Psoas muscle (tissue), 8 donors: ENCODE data around the gene ARL15. TPM values are rescaled to one million over a fixed set of nuclear protein-coding genes. Genes with fewer than 3 reads are reported as not detected.

Source experiments
- ATAC-seq, 4 donors: fragments of 200-7000 bp; cut with Tn5 transposase; one replicate each; pipeline ENCODE4 v1.9.1; 2020; ENCODE audit warnings: moderate library complexity in 3 of 4, mild to moderate bottlenecking in 2 of 4
- DNase-seq, 2 donors: peaks; one replicate each; pipeline ENCODE4 v3.0.0-alpha.2; 2020
- H3K27ac ChIP-seq: fragments of 200-600 bp; one replicate; pipeline ENCODE4 v1.8.0; 2022
- H3K27me3 ChIP-seq, 3 donors: fragments of 200-600 bp in 1 of 3; one replicate each; pipeline versions ENCODE4 v1.6.1 to v1.8.0; 2013 to 2022; ENCODE audit warnings: low read length in 2 of 3, mild to moderate bottlenecking in 2 of 3, moderate library complexity in 1 of 3; ENCODE audit not compliant: insufficient read depth in 3 of 3
- H3K36me3 ChIP-seq, 2 donors: fragments of 200-600 bp in 1 of 2; one replicate each; pipeline versions ENCODE4 v1.6.1 to v1.8.0; 2013 to 2022; ENCODE audit warnings: low read depth in 1 of 2, mild to moderate bottlenecking in 1 of 2, moderate library complexity in 1 of 2; ENCODE audit not compliant: insufficient read depth in 1 of 2
- H3K4me1 ChIP-seq: fragments of 200-600 bp; one replicate; pipeline ENCODE4 v1.8.0; 2022
- H3K4me3 ChIP-seq: fragments of 200-600 bp; one replicate; pipeline ENCODE4 v1.8.0; 2022; ENCODE audit warnings: mild to moderate bottlenecking
- H3K9me3 ChIP-seq: fragments of 200-600 bp; one replicate; pipeline ENCODE4 v1.8.0; 2022
- WGBS, 3 donors: extraction: QIAGEN DNeasy Blood & Tissue Kit; methylation state at CpG; one replicate each; pipeline versions ENCODE4 v1.1.6 to v1.1.7; 2013; 5-methylcytosine and 5-hydroxymethylcytosine counted together
- intact Hi-C, 2 donors: fragments of 100-400 bp; cut with DNase I; formaldehyde crosslinking; loops; one replicate each; pipeline versions ENCODE4 v1.11.0 to v1.14.2; 2022
- polyA plus RNA-seq, 3 donors: library from polyadenylated mRNA; stranded (reverse); fragments of 200-250 nt; gene quantifications; one replicate each; pipeline ENCODE4 v1.2.3, GENCODE V29; 2013
- total RNA-seq, 4 donors: library from RNA; stranded (reverse); fragmentation: NEBNext Ultra II Directional in 2 of 4; extraction: Animal tissue kit (Norgen Biotek cat#: 25700) in 2 of 4; gene quantifications; one replicate each; pipeline versions ENCODE4 v1.2.1 to v1.2.4, GENCODE V29; 2021 to 2023
- TF ChIP-seq, protein P1 (sequence below): fragments of 200-600 bp; IDR thresholded peaks from one replicate; pipeline ENCODE4 v1.8.0; 2022; ENCODE audit warnings: antibody characterized with exemption
- donor health status: healthy with polysubstance abuse.
- donor health status: DM: no; HTN: no; CAD: no; lungs with moderate emphysema.
- donor health status: Bipolar disorder and iron deficiency.
- donor health status: healthy.
- donor health status: DM: yes; HTN: yes; CAD: no.
- donor health status: DM: no; HTN: no; CAD: no.
- donor health status: DM: no; HTN: no; CAD: no.
- donor health status: DM: yes; HTN: yes; CAD: no.

The ARL15 gene
- total and polyA plus RNA-seq, 7 donors = 2.5 to 8.9 (median 4.6) TPM

DNA sequence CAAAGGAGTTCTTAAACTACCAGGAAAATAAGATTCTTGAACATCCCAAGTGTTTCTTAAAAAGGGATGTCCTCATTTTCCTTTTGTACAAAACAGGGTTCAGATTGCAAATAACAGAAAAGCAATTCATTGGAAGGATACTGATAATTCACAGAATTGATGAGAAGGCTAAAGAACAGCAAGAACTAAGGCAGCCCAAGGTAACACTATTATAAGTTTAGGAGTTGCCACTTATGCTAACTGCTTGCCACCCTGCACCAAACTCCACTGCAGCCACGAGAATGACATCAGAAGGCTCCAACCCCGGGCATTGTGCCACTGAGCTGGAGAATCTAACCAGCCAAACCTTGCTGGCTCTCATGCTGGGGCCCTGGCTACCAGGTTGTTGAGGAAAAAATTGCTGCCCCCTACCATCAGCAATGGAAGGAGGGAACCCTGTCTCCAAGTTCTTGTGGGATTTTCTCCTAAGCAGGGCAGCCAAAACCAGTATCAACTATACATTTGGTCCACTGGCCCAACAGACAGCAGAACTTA is 123.4 kb downstream of the ARL15 start:
- H3K9me3 ChIP-seq = no peaks in the 10 kb centered on the region
- no peaks in the 10 kb centered on the region for H3K27me3 ChIP-seq
- DNase-seq (no peak), ATAC-seq (no peak)
- intact Hi-C loops = no loop called here
- TF ChIP-seq, protein P1, sequence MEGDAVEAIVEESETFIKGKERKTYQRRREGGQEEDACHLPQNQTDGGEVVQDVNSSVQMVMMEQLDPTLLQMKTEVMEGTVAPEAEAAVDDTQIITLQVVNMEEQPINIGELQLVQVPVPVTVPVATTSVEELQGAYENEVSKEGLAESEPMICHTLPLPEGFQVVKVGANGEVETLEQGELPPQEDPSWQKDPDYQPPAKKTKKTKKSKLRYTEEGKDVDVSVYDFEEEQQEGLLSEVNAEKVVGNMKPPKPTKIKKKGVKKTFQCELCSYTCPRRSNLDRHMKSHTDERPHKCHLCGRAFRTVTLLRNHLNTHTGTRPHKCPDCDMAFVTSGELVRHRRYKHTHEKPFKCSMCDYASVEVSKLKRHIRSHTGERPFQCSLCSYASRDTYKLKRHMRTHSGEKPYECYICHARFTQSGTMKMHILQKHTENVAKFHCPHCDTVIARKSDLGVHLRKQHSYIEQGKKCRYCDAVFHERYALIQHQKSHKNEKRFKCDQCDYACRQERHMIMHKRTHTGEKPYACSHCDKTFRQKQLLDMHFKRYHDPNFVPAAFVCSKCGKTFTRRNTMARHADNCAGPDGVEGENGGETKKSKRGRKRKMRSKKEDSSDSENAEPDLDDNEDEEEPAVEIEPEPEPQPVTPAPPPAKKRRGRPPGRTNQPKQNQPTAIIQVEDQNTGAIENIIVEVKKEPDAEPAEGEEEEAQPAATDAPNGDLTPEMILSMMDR = no peak
- H3K27ac ChIP-seq = no peak overlapping the region
- 33 to 42% (median 40%) methylated on average over 2 of the region's 2 CpGs for WGBS, 3 donors
- no peak overlapping the region for H3K4me3 ChIP-seq
- H3K4me1 ChIP-seq = peaks cover 4% of the 10 kb centered on the region
- no peaks in the 10 kb centered on the region for H3K36me3 ChIP-seq

DNA sequence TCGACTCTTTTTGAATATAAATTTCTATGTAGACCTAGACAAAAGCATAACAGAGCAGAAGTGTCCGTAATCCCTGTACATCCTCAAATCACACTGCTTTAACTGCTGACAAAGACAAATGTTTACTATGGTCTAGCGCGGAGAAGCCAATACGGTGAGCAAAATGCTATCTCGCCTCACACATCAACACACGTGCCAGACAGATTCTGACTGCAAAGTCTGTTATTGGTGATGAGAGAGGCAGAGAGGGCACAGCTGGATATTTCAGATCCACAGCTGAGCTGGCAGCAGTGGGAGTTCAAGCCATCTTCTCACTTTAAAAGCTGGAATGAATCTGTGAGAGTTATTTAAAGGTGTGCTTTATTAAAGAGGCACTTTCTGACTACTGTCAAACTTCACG is 124.3 kb downstream of the ARL15 start:
- Histone ChIP-seq H3K4me1 (peaks cover 4% of the 10 kb centered on the region), H3K36me3 (no peaks in the 10 kb centered on the region), H3K27me3 (no peaks in the 10 kb centered on the region), H3K4me3 (no peak overlapping the region), H3K27ac (no peak overlapping the region), H3K9me3 (no peaks in the 10 kb centered on the region)
- 63 to 76% (median 71%) methylated on average over 8 of the region's 8 CpGs for WGBS, 3 donors
- no peak for DNase-seq
- intact Hi-C loops = no loop called here
- no peak for ATAC-seq
- TF ChIP-seq, protein P1 = no peak

DNA sequence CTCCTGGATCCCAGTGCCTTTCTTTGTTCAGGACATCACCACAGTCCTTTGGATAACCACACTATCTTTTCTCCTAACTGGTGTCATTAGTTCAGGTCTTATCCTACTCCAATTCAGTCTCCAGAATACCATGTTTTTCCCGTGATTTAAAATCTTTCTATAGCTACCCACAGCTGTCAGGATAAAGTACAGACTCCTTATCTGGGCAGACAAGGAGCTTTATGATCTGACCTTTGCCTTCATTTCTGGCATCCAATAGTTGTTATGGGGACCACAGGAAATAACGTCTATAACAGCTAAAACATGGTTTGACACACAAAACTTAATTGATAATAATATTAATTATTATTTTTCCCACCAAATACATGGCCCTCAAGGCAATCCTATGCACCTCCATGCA is 125.6 kb downstream of the ARL15 start:
- DNase-seq (no peak), ATAC-seq (no peak)
- peaks cover 4% of the 10 kb centered on the region for H3K4me1 ChIP-seq
- no peak overlapping the region for H3K27ac ChIP-seq
- no peaks in the 10 kb centered on the region for H3K9me3 ChIP-seq
- TF ChIP-seq, protein P1 = no peak
- H3K27me3 ChIP-seq = no peaks in the 10 kb centered on the region
- WGBS, 3 donors = 72 to 76% (median 73%) methylated on average over 2 of the region's 2 CpGs
- H3K36me3 ChIP-seq = no peaks in the 10 kb centered on the region
- intact Hi-C loops = no loop called here
- no peak overlapping the region for H3K4me3 ChIP-seq

DNA sequence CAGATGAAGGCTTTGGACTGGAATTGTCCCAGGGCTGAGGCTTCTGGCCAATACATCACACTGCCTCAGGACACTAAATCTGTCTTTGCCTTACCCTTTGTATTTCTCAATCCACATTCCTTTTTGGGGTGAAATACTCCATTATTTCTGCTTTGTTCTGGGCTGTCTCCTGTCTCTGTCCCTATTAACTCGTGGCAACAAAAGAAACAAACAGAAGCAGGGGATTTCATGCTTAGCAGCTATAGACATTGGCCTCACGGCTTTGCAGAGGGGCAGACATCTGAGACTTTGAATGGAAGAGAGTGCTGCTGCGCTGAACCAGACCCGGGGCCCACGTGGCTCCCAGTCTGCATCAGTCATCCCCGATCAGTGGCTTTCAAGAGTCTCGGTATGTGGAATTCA is 129.7 kb downstream of the ARL15 start:
- DNase-seq (no peak), ATAC-seq (no peak)
- Histone ChIP-seq H3K9me3 (no peaks in the 10 kb centered on the region), H3K4me1 (no peaks in the 10 kb centered on the region), H3K27me3 (no peaks in the 10 kb centered on the region), H3K4me3 (no peak overlapping the region), H3K27ac (no peak overlapping the region), H3K36me3 (no peaks in the 10 kb centered on the region)
- 33 to 39% (median 38%) methylated on average over 7 of the region's 7 CpGs for WGBS, 3 donors
- intact Hi-C loops = no loop called here
- TF ChIP-seq, protein P1 = no peak

DNA sequence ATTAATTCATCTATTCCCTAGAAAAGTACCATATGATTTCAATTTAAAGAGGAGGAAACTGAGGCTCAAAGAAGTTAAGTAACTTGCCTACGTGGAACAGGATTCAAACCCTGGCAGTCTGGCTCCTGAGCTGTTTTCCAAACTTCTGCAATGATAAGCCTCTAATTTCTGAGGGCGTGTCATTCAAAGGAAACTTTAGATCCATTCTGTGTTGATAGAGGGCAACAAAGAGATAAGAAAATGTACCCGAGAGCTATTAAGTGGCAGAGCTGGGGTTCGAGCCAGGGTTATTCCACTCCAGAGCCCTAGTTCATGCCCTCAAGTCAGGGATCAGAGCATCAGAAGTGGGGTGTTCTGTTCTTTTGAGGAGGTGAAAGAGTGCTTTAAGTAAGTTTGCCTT is 131.4 kb downstream of the ARL15 start:
- Histone ChIP-seq H3K27ac (no peak overlapping the region), H3K36me3 (no peaks in the 10 kb centered on the region), H3K4me1 (no peaks in the 10 kb centered on the region), H3K27me3 (no peaks in the 10 kb centered on the region), H3K9me3 (no peaks in the 10 kb centered on the region), H3K4me3 (no peak overlapping the region)
- WGBS, 3 donors = 90 to 91% (median 91%) methylated on average over 4 of the region's 4 CpGs
- DNase-seq = no peak
- TF ChIP-seq, protein P1 = no peak
- intact Hi-C loops = no loop called here
- no peak for ATAC-seq
